NCI-H2227 (cell line): ENCODE measurements around the gene DDX21.
"Not testable (repeated sequence)": the region's sequence is repeated elsewhere in the genome, so short reads cannot be mapped to it uniquely, and the experiment has no call there.

Experiments used
- DNase-seq: peaks from one replicate; lab custom pipeline; 2025; ENCODE audit not compliant: unreplicated experiment; lab: John Stamatoyannopoulos, UW

Gene DDX21

DNA sequence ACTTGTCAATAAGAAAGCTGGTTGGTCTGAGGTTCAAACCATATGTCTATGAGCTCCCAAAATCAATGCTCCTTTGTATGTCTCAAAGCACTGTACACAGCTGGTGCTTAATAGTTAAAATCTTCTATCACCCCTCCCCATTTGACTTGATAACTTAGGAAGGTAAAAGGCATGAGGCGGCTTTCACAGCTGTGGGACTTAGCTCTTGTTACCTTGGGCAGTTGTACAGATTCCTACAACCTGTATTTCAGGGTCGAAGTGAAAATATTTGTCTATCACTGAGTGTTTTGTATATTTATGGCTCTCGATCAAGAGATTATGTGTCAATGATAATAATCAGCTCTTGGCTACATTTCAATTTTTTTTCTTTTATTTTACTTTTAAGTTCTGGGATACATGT, 31.6 kb downstream of the DDX21 start:
- DNase-seq = no peak

DNA sequence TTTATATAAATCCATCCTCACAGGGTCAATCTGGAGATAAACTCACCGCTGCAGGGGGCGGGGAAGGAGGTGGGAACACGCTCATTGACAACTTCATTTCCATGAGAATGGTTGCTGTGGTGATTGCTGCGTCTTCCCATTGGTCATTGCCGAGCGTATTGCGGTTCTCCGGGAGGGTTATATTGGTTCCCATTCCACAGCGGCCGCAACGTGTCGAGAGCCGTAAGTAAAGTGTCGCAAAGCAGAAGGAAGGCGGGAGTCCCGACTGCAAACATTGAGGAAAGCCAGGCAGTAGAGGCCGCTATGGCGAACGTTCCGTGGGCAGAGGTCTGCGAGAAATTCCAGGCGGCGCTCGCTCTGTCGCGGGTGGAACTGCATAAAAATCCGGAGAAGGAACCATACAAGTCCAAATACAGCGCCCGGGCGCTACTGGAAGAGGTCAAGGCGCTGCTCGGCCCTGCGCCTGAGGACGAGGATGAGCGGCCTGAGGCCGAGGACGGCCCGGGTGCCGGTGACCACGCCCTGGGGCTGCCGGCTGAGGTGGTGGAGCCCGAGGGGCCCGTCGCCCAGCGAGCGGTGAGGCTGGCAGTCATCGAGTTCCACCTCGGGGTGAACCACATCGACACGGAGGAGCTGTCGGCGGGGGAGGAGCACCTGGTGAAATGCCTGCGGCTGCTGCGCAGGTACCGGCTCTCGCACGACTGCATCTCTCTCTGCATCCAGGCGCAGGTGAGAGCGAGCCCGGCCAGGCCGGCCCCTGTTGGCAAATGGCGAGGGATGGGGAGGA, 32.8 kb downstream of the DDX21 start, which contains the start of gene KIFBP:
TSS of gene KIFBP (plus strand) at position 274 of the 787 bp plus-strand sequence. CDS start at position 304, 30 bp downstream.
- DNase-seq = peak; percentile 94

DNA sequence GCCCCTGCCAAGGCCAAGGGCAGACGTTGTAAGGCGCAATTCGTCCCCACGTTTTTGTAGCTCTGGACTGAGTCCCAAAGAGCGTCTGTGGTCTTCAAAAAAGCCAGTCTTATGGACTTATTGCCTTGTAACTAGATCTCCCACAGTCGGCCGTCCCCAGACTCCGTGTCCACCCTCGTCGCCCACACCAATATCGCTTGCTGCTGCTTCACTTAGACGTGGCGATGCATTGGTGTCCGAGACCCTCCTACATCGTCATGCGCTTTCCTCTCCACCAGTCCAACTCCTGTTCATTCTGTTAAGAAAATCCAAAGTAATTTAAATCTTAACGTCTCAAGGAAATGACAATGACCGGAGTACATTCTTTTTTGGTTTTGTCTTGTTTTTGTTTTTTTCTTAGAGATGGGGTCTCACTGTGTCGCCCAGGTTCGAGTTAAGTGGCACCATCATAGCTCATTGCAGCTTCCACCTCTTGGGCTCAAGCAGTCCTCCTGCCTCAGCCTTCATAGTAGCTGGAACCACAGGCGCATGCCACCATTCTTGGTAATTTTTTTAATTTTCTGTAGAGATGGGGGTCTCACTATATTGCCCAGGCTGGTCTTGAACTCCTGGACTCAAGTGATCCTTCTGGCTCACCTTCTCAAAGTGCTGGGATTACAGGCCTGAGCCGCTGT, 33.5 kb downstream of the DDX21 start:
- DNase-seq = peak; percentile 44

DNA sequence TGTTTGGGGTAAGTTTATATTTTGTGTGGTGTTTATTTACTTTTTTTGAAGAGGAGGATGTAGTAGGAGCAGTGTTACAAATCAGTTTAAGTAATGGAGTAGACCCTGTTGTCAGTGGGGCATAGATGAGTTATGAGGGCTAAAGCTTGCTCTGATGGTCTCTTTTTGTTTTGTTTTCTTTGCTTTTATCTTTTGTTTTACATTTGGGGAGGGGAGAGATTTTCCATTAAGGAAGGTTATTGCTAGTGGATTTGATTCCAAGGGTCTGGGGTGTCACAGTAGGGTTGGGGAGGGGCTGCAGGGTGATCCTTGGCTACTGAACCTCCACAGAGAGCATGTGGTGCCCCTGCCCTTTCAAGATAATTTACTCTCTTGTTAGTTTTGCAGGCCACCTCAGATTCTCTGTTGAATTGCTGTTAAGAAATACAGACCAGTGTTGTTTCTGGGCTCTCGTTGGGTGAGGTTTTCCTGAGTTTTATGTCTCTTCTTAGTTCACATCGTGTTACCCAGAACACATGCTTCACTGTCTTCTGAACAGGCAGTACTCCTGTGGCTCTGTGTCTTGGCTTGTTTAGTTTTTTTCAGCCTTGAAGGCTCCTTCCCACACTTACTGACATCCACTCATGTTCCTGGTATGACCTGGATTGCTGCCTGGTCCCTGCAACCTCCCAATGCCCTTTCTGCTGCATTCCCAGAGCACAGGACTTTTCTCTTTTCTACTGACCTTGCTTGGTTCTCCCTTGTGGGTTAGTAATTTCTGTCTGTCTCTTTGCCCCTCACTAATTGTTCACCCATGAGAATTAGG, 36.9 kb downstream of the DDX21 start:
- no peak for DNase-seq

DNA sequence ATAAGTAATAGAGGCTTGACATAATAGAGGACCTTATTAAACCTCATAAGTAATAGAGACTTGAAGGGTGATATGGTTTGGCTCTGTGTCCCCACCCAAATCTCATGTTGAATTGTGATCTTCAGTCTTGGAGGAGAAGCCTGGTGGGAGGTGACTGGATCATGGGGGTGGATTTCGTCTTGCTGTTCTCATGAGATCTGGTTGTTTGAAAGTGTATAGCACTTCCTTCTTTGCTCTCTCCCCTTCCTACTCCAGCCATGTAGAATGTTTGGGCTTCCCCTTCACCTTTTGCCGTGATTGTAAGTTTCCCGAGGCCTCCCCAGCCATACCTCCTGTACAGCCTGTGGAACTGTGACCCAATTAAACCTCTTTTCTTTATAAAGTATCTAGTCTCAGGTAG, 41.2 kb downstream of the DDX21 start:
- DNase-seq = no peak

DNA sequence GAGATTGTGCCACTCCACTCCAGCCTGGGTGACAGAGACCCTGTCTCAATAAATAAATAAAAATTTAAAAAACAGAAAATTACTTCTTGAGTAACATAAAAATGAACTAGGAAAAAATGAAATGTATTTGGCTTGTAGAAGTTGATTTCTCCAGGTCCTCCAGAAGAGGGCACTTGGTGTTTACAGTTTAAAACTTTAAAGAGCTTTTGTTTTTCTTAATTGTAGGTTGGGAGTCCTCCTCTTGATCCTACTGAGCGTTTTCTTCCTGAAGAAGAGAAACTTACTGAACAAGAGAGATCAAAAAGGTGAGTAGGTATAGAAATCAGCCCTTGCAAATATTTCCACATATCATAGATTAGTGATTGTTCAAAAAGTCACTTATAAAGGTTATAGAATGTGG, 48.9 kb downstream of the DDX21 start:
- no peak for DNase-seq

DNA sequence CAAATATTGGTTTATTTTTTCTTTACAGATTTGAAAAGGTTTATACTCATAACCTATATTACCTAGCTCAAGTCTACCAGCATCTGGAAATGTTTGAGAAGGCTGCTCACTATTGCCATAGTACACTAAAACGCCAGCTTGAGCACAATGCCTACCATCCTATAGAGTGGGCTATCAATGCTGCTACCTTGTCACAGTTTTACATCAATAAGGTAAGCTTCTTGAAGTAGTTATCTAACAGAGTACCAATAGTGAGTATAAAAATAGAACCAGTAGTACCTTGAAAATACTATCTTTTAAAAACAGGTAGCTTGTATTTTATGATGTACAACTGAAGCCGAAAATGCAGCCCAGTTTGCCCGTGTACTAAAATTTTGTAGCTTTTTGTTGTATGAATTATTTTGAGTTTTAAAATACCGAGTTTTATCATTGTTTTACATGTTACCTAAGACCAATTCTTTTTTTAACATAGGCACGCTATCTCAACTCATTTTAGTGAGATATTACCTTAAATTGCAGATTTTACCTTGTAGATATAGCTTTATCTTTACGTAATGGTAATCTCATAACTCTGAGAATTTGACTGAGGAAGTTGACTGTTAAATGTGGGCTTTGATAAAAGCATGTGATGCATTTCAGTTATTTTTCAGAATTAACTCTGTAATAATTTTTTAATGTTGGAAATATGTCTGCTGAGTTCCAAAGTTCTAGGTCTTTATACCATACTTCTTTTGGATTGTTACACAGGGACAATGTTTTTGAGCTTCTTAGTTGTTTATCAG, 49.9 kb downstream of the DDX21 start:
- no peak for DNase-seq

DNA sequence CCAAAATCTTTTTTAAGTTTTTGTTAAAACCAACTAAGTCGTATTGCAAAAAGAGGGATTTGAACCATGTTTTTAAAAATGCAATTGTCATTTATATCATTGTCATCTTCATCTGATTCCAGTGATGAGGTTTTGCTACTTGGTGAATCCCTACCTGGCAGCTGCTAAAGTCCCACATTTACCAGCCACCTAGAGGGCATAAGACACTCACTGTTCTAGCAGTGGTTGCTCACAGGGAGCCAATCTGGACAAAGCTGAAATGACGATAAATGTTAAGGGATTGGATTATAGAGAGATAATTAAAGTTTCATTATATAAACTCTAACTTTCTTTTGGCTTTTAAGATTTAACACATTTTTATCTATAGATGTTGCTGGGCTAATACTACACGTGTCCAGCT, 51.3 kb downstream of the DDX21 start:
- DNase-seq = no peak

DNA sequence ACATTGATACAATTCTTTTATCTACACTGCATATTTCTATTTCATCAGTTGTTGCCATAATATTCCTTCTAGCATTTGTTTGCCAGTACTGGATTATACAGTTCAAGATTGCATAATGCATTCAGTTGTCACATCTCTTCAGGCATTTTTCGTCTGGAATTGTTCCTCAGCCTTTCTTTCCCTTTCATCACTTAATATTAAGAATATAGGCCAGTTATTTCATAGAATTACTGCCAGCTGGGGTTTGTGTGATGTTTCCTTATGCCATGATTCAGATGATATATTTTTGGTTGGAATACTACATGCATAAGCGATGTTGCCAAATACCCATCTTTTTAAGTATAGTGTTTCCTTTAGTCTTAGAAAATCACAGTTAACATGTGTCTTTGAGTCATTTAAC, 53.4 kb downstream of the DDX21 start:
- no peak for DNase-seq

DNA sequence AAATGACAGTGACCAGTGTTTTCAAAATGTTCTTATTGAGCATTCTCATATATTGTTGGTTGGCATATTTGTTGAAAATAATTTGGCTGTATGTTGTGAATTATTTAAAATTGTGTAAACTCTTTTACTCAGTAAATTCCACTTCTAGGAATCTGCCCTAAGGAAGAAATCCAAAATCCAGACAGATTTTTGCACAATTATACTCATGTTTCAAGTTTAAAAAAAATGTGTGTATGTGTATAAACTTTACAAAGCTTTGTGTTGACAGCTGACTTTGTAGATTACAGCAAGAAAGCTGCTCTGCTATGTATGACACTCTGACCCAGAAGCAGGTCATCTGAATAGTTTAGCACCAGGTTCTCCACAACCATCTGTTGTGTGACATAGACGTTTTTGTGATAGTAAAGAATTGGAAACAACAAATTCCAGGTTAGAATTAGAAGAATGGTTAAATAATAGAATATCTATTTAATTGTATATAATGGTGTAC, 54.2 kb downstream of the DDX21 start:
- no peak for DNase-seq

DNA sequence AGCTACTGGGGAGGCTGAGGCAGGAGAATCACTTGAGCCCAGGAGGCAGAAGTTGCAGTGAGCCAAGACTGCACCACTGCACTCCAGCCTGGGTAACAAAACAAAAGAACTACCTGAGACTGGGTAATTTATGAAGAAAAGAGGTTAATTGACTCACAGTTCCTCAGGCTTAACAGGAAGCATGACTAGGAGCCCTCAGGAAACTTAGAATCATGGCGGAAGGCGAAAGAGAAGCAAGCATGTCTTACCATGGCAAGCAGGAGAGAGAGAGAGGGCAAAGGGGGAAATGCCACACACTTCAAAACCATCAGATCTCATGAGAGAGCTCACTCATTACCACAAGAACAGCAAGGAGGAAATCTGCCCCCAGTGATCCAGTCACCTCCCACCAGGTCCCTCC, 56.8 kb downstream of the DDX21 start:
- not testable (repeated sequence) for DNase-seq

DNA sequence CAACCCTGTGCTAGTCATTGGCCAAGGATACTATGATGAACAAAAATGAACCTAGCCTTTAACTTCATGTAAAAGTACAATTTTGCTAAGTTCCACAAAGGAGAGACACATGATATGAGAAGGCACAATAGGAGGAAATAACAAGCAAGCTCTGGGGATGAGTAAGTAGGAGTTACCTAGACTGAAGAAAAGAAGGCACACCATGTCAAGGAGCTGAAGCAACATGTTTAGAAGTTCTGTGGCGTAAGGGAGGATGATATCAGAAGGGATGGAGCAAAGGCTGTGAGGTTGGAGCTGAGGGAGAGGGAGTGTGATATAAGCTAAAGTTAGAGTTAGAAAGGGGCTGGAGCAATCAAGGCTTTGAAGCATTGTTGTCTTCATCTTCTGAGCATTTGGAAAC, 58.2 kb downstream of the DDX21 start:
- DNase-seq = no peak

DNA sequence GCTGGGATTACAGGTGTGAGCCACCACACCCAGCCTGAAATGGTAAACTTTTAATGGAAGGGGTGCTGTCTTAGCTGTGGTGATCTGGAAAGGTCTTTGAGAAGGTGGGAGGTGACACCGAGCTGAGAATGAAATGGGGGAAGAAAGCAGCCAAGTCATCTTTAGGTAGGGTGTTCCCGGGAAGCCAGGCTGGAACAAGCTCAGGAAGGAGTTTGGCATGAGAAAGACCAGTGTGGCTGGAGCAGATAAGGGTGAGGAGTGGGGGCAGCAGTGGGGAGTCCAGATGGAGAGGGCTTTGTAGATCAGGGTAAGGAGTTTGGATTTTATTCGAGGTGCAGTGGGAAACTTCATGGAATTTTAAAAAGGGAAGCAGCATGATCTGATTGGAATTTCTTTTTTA, 62.6 kb downstream of the DDX21 start:
- DNase-seq = no peak

DNA sequence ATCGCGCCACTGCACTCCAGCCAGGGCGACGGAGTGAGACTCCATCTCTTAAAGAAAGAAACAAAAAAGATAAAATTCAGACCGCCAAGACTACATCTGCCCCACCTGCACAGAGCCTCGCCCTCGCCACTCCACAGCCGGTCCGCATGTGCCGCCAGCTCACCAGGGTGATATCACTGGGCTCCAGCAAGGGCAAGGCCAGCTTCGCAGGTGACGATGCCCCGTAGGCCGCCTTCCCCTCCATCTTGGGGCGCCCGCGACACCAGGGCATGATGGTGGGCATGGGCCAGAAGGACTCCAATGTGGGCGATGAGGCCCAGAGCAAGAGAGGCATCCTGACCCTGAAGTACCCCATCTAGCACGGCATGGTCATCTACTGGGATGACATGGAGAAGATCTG, 66.6 kb downstream of the DDX21 start:
- DNase-seq = no peak

DNA sequence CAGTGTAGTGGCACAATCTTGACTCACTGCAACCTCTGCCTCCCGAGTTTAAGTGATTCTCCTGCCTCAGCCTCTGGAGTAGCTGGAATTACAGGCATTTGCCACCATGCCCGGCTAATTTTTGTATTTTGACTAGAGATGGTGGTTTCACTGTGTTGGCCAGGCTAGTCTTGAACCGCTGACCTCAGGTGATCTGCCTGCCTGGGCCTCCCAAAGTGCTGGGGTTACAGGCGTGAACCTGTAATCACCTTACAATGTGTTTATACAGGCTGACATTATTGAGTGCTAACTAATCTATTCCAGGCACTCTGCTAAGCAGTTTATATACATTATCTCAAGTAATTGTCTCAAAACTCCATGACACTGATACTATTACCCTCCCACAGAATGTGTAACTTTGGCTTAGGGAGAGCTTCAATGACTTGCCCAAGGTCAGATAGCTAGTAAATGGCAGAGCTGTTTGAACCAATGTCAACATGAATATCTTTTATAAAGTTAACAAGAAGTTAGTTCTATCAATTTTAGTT, 69.5 kb downstream of the DDX21 start:
- DNase-seq = no peak

DNA sequence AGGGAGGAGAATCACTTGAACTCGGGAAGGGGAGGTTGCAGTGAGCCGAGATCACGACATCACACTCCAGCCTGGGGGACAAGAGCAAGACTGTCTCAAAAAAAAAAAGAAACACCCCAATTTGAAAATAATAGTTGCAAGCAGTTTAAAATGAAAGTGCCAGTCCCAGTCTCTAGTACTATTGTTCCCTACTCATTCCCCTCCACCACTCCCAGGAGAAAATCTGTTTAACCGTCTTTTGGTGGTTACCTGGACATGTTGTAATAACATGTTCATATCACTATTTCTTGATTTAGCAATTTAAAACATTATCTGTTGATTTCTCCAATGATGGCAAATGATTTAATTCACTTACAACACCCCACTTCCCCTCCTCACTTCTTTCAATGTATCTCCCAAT, 77.3 kb downstream of the DDX21 start:
- no peak for DNase-seq
